AG04450 (cell line): ENCODE data around the gene CAMK2B. TPM values are rescaled to one million over a fixed set of nuclear protein-coding genes. Genes with fewer than 3 reads are reported as not detected.

Experiments used
- CTCF ChIA-PET: fragments of 300-600, 350-600 bp; formaldehyde crosslinking; extraction: SDS; loops from one replicate; lab custom pipeline; 2022; ENCODE audit warnings: antibody characterized with exemption, inconsistent platforms; lab: Charles Lee
- POLR2A ChIA-PET: fragments of 350-600 bp; formaldehyde crosslinking; extraction: SDS; loops from one replicate; lab custom pipeline; 2021; ENCODE audit warnings: antibody characterized with exemption, inconsistent platforms; lab: Yijun Ruan, JAX
- DNase-seq: peaks from one replicate; pipeline ENCODE4 v3.0.0-alpha.2; 2011; ENCODE audit warnings: low read depth, low spot score
- H3K27ac ChIP-seq: one replicate; pipeline ENCODE4 v1.5.1; 2012; ENCODE audit warnings: low read depth, low read length, control low read depth
- H3K27me3 ChIP-seq: one replicate; pipeline ENCODE4 v1.6.0; 2012; ENCODE audit warnings: low read length; ENCODE audit not compliant: control insufficient read depth, insufficient read depth
- H3K4me3 ChIP-seq: 2 replicates; pipeline ENCODE4 v1.5.1; 2011; ENCODE audit warnings: mild to moderate bottlenecking, low read depth, low read length, control low read depth
- H3K9me3 ChIP-seq: 2 replicates; pipeline ENCODE4 v1.5.1; 2012; ENCODE audit warnings: low read length; ENCODE audit not compliant: control insufficient read depth, insufficient read depth
- polyA plus RNA-seq: library from polyadenylated mRNA; depleted of rRNA; stranded (reverse); fragments of >200 nt; gene quantifications from 2 replicates; pipeline ENCODE4 v1.2.3, GENCODE V29; 2011
- TF ChIP-seq, protein P1 (sequence below): IDR thresholded peaks from 2 replicates; pipeline ENCODE4 v1.5.1; 2011; ENCODE audit warnings: low read depth, low read length, control low read depth, inconsistent platforms

CAMK2B gene
- polyA plus RNA-seq, 1 experiment, result not detected

DNA sequence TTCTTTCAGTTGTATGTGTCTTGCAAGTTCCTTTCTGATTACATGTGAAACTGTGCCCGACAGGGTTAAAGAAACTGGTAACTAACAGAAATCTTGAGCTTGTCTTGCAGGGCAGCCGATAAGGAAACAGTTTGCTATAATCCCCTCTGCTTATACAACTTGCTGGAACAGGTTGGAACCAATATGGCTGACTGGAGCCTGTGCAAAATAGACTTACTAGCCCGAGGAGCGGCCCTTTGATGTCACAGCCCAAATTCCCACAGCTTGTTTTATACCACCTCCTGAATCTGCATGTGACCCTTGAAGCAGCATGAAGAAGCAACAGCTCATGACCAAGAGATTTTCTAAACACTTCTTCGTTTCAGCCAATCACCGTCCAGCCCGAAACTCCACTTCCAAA is 127.9 kb downstream of the CAMK2B start:
- POLR2A ChIA-PET, result interaction anchor here (1.1 kb wide), 1 partner anchor 130 kb away, joined by 3 read pairs; no protein-coding TSS in a partner anchor

DNA sequence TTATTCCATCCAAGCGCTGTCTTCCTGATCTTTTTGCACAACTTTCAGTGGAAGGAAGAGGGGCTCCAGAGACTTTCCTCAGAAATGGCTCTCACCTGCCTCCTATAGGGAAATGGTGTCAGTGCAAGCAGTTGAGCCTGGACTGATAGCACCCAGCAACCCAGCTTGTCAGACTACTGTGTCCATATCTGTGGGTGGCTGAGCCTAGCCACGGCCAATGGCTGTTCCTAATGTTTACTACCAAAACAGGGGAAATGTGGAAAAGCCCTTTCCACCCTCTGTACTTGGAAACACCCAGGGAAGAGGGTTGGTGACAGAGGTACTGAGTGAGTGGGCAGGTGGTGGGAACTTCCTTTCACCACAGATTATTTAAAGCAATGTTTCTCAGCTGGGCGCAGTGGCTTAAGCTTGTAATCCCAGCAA is 128.9 kb downstream of the CAMK2B start:
- H3K27ac ChIP-seq, result no peak overlapping the region

More for the DNA sequence above, 127.9 kb downstream of the CAMK2B start:
- Histone ChIP-seq H3K27me3 (peaks cover 8% of the 10 kb centered on the region), H3K4me3 (no peak overlapping the region), H3K27ac (no peak overlapping the region), H3K9me3 (peaks cover 3% of the 10 kb centered on the region; the same call in 1 of the 2 replicates)
- TF ChIP-seq, protein P1, sequence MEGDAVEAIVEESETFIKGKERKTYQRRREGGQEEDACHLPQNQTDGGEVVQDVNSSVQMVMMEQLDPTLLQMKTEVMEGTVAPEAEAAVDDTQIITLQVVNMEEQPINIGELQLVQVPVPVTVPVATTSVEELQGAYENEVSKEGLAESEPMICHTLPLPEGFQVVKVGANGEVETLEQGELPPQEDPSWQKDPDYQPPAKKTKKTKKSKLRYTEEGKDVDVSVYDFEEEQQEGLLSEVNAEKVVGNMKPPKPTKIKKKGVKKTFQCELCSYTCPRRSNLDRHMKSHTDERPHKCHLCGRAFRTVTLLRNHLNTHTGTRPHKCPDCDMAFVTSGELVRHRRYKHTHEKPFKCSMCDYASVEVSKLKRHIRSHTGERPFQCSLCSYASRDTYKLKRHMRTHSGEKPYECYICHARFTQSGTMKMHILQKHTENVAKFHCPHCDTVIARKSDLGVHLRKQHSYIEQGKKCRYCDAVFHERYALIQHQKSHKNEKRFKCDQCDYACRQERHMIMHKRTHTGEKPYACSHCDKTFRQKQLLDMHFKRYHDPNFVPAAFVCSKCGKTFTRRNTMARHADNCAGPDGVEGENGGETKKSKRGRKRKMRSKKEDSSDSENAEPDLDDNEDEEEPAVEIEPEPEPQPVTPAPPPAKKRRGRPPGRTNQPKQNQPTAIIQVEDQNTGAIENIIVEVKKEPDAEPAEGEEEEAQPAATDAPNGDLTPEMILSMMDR, result no peak
- no peak for DNase-seq
- CTCF ChIA-PET, result interaction anchor here (0.9 to 5.0 kb wide), 7 partner anchors 50 to 177 kb away, joined by 3 to 39 read pairs (median 10); partner anchors contain the start of gene POLD2

DNA sequence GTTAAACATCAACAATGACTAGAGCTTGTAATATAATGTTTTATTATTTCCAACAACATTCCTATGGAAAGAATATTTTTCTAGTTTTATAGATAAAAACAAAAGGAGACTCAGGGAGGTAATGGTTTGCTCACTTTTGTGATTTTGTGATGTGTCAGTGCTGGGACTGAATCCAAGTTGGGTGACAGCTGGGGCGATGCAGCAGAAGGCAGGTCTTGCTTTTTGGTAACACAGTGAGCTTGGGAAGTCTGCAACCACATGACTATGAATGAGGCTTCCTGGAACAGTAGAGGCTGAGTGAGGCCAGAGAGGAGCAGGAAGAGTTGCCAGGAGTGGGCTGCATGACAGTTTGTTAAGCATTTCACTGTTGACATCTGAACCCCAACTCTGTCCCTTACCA is 129.5 kb downstream of the CAMK2B start:
- POLR2A ChIA-PET, result interaction anchor here (0.7 to 1.0 kb wide), 2 partner anchors 73 to 123 kb away, joined by 3 read pairs; partner anchors contain the start of gene POLD2
- TF ChIP-seq, protein P1, result no peak
- H3K4me3 ChIP-seq, result no peak overlapping the region
- H3K9me3 ChIP-seq, result peaks cover 3% of the 10 kb centered on the region; the same call in 1 of the 2 replicates
- CTCF ChIA-PET, result interaction anchor here (0.8 to 5.0 kb wide), 8 partner anchors 10 to 176 kb away, joined by 3 to 39 read pairs (median 8); partner anchors contain the start of gene POLD2
- H3K27me3 ChIP-seq, result peaks cover 14% of the 10 kb centered on the region
- no peak overlapping the region for H3K27ac ChIP-seq
- DNase-seq, result no peak

More for the DNA sequence above, 128.9 kb downstream of the CAMK2B start:
- TF ChIP-seq, protein P1, result peak; percentile 92
- H3K4me3 ChIP-seq, result no peak overlapping the region
- H3K27me3 ChIP-seq, result peaks cover 14% of the 10 kb centered on the region
- ChIA-PET POLR2A (interaction anchor here (1.0 kb wide), 1 partner anchor 73 kb away, joined by 3 read pairs; the partner anchor contains the start of gene POLD2), CTCF (interaction anchor here (0.8 to 5.0 kb wide), 11 partner anchors 11 to 176 kb away, joined by 3 to 39 read pairs (median 5); partner anchors contain the start of gene POLD2)
- no peak for DNase-seq
- peaks cover 3% of the 10 kb centered on the region; the same call in 1 of the 2 replicates for H3K9me3 ChIP-seq

DNA sequence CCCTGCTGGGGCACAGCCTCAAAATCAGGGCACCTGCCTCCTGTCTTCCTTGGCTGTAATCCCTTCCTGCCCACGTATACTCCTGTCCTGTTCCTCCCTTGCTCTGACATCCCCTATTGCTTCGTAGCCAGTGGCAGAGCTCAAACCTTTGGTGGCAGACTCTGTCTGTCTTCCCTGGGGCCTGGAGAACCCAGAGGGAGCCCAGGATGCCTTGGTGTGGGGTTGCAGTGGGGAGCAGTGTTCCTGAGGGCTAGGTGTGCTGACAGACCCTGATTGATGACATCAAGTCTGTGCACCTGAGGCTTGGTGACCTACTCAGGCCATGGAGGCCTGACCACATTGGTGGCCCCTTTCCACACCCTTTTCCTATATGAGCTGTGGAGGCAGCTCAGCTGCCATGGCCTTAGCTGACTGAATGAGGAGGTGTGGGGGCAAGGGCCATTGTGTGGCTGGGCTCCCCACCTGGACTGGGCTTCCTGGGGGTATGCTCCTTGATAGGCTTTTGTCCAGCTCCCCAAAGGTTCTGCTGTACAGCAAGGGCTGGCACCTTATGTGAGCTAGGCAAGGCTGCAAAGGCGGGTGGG is 130.7 kb downstream of the CAMK2B start:
- CTCF ChIA-PET, result interaction anchor here (0.9 to 5.0 kb wide), 4 partner anchors 13 to 123 kb away, joined by 3 to 39 read pairs (median 6); partner anchors contain the start of gene POLD2
- peaks cover 3% of the 10 kb centered on the region; the same call in 1 of the 2 replicates for H3K9me3 ChIP-seq
- peaks cover 16% of the 10 kb centered on the region for H3K27me3 ChIP-seq
- H3K4me3 ChIP-seq, result no peak overlapping the region
- DNase-seq, result no peak
- POLR2A ChIA-PET, result no interaction called here
- H3K27ac ChIP-seq, result no peak overlapping the region
- TF ChIP-seq, protein P1, result no peak
